HG02852 (cell line): ENCODE measurements around the gene PGP.
"Not testable (repeated sequence)": the region's sequence is repeated elsewhere in the genome, so short reads cannot be mapped to it uniquely, and the experiment has no call there.

Experiments
- ATAC-seq: cut with Tn5 transposase; IDR thresholded peaks from one replicate; pipeline ENCODE4 v1.9.1; 2021; ENCODE audit warnings: mild to moderate bottlenecking, moderate library complexity; ENCODE audit not compliant: unreplicated experiment

PGP gene

GRCh38 chr16:2214719-2214968 lies at the start of gene PGP:
TSS of gene PGP (minus strand) at chr16:2214840. CDS start at chr16:2214777, 63 bp downstream.
- peak; percentile 87 for ATAC-seq

- ATAC-seq, result not testable (repeated sequence)
Observed at GRCh38 chr16:2263026-2263425, 48.4 kb upstream of the PGP start.

GRCh38 chr16:2260250-2260649 lies 45.6 kb upstream of the PGP start:
- ATAC-seq, result no peak

GRCh38 chr16:2258530-2258929 lies 43.9 kb upstream of the PGP start:
- not testable (repeated sequence) for ATAC-seq

- no peak for ATAC-seq
Observed at GRCh38 chr16:2257726-2258125, 43.1 kb upstream of the PGP start.

- no peak for ATAC-seq
Observed at GRCh38 chr16:2256531-2257140, 42.0 kb upstream of the PGP start.

GRCh38 chr16:2253293-2253692 lies 38.7 kb upstream of the PGP start:
- no peak for ATAC-seq

- no peak for ATAC-seq
Observed at GRCh38 chr16:2252806-2253148, 38.1 kb upstream of the PGP start.

- peak; percentile 92 for ATAC-seq
Observed at GRCh38 chr16:2251296-2252111, 36.9 kb upstream of the PGP start, which contains the start of gene ECI1. TSS of gene ECI1 (minus strand) at chr16:2251587. CDS start at chr16:2251566, 21 bp downstream.

- no peak for ATAC-seq
Observed at GRCh38 chr16:2250652-2251295, 36.1 kb upstream of the PGP start.

GRCh38 chr16:2246301-2246885 lies 31.8 kb upstream of the PGP start:
- no peak for ATAC-seq

- ATAC-seq, result no peak
Observed at GRCh38 chr16:2244926-2245795, 30.5 kb upstream of the PGP start.

- ATAC-seq, result no peak
Observed at GRCh38 chr16:2244301-2244700, 29.7 kb upstream of the PGP start.

GRCh38 chr16:2243781-2244180 lies 29.1 kb upstream of the PGP start:
- ATAC-seq, result no peak

GRCh38 chr16:2243031-2243528 lies 28.4 kb upstream of the PGP start:
- ATAC-seq, result no peak

- no peak for ATAC-seq
Observed at GRCh38 chr16:2242598-2242997, 28.0 kb upstream of the PGP start.

- ATAC-seq, result not testable (repeated sequence)
Observed at GRCh38 chr16:2240331-2240730, 25.7 kb upstream of the PGP start.

- ATAC-seq, result no peak
Observed at GRCh38 chr16:2238838-2239675, 24.4 kb upstream of the PGP start.

- no peak for ATAC-seq
Observed at GRCh38 chr16:2238150-2238837, 23.7 kb upstream of the PGP start.
